Trophoblast cell (in vitro differentiated cells and primary cell): Measurements from ENCODE around the gene PTP4A2.

ENCODE experiments used
- DNase-seq, 2 donors: peaks; one replicate each; pipeline ENCODE4 v3.0.0-alpha.2; 2016
- H2AFZ ChIP-seq: 2 replicates; pipeline ENCODE4 v1.6.1; 2013; ENCODE audit warnings: low read length, moderate library complexity, mild to moderate bottlenecking; ENCODE audit not compliant: insufficient read depth, poor library complexity
- H2AK5ac ChIP-seq: 2 replicates; pipeline ENCODE4 v1.6.1; 2013; ENCODE audit warnings: mild to moderate bottlenecking, low read length
- H2BK120ac ChIP-seq: 2 replicates; pipeline ENCODE4 v1.6.1; 2013; ENCODE audit warnings: low read length, mild to moderate bottlenecking, moderate library complexity; ENCODE audit not compliant: insufficient read depth, poor library complexity
- H2BK12ac ChIP-seq: 2 replicates; pipeline ENCODE4 v1.6.1; 2013; ENCODE audit warnings: mild to moderate bottlenecking, low read length, moderate library complexity
- H2BK5ac ChIP-seq: 2 replicates; pipeline ENCODE4 v1.6.1; 2013; ENCODE audit warnings: low read length, low read depth, moderate library complexity, mild to moderate bottlenecking; ENCODE audit not compliant: poor library complexity
- H3K14ac ChIP-seq: 2 replicates; pipeline ENCODE4 v1.6.1; 2013; ENCODE audit warnings: mild to moderate bottlenecking, low read length
- H3K18ac ChIP-seq: 2 replicates; pipeline ENCODE4 v1.6.1; 2013; ENCODE audit warnings: mild to moderate bottlenecking, low read length
- H3K23ac ChIP-seq: 2 replicates; pipeline ENCODE4 v1.6.1; 2013; ENCODE audit warnings: low read length
- H3K27ac ChIP-seq: 2 replicates; pipeline ENCODE4 v1.5.1; 2013; ENCODE audit warnings: low read depth, mild to moderate bottlenecking, inconsistent platforms, low read length, moderate library complexity
- H3K27me3 ChIP-seq: 2 replicates; pipeline ENCODE4 v1.6.1; 2013; ENCODE audit warnings: inconsistent platforms, mild to moderate bottlenecking, low read length, moderate library complexity; ENCODE audit not compliant: insufficient read depth
- H3K36me3 ChIP-seq, 2 experiments: 1 replicate in 1 of 2; 2 replicates in 1 of 2; pipeline ENCODE4 v1.6.1; 2013; ENCODE audit warnings: low read length in 2 of 2, mild to moderate bottlenecking in 2 of 2, moderate library complexity in 1 of 2; ENCODE audit not compliant: insufficient read depth in 2 of 2, control insufficient read depth in 1 of 2
- H3K4ac ChIP-seq: 2 replicates; pipeline ENCODE4 v1.6.1; 2013; ENCODE audit warnings: low read depth, mild to moderate bottlenecking, low read length, moderate library complexity
- H3K4me1 ChIP-seq, 2 experiments: 1 replicate in 1 of 2; 2 replicates in 1 of 2; pipeline ENCODE4 v1.6.1; 2013; ENCODE audit warnings: low read length in 2 of 2, mild to moderate bottlenecking in 2 of 2, moderate library complexity in 1 of 2; ENCODE audit not compliant: insufficient read depth in 2 of 2, control insufficient read depth in 1 of 2
- H3K4me2 ChIP-seq: 2 replicates; pipeline ENCODE4 v1.6.1; 2013; ENCODE audit warnings: inconsistent platforms, mild to moderate bottlenecking, low read length, moderate library complexity
- H3K4me3 ChIP-seq: 2 replicates; pipeline ENCODE4 v1.5.1; 2013; ENCODE audit warnings: mild to moderate bottlenecking, low read depth, low read length, inconsistent platforms
- H3K79me1 ChIP-seq: one replicate; pipeline ENCODE4 v1.6.1; 2013; ENCODE audit warnings: low read length
- H3K79me2 ChIP-seq: 2 replicates; pipeline ENCODE4 v1.6.1; 2013; ENCODE audit warnings: low read length, mild to moderate bottlenecking; ENCODE audit not compliant: control insufficient read depth, insufficient read depth, poor library complexity
- H3K9ac ChIP-seq: 2 replicates; pipeline ENCODE4 v1.6.1; 2013; ENCODE audit warnings: mild to moderate bottlenecking, low read length
- H3K9me3 ChIP-seq: 2 replicates; pipeline ENCODE4 v1.6.1; 2013; ENCODE audit warnings: low read depth, mild to moderate bottlenecking, control low read depth, inconsistent platforms, low read length; ENCODE audit not compliant: insufficient read depth
- H4K12ac ChIP-seq: 2 replicates; pipeline ENCODE4 v1.6.1; 2013; ENCODE audit warnings: low read depth, mild to moderate bottlenecking, low read length, moderate library complexity
- H4K8ac ChIP-seq: 2 replicates; pipeline ENCODE4 v1.6.1; 2013; ENCODE audit warnings: low read depth, mild to moderate bottlenecking, low read length, moderate library complexity
- H4K91ac ChIP-seq: one replicate; pipeline ENCODE4 v1.6.1; 2013; ENCODE audit warnings: low read depth, mild to moderate bottlenecking, low read length, moderate library complexity
- WGBS: extraction: QIAGEN DNeasy Blood & Tissue Kit; methylation state at CpG from one replicate; pipeline ENCODE4 v1.1.7; 2013; ENCODE audit warnings: missing lambda C conversion rate; ENCODE audit not compliant: insufficient read length, insufficient coverage; ENCODE audit errors: extremely low coverage; 5-methylcytosine and 5-hydroxymethylcytosine counted together

Gene PTP4A2

DNA sequence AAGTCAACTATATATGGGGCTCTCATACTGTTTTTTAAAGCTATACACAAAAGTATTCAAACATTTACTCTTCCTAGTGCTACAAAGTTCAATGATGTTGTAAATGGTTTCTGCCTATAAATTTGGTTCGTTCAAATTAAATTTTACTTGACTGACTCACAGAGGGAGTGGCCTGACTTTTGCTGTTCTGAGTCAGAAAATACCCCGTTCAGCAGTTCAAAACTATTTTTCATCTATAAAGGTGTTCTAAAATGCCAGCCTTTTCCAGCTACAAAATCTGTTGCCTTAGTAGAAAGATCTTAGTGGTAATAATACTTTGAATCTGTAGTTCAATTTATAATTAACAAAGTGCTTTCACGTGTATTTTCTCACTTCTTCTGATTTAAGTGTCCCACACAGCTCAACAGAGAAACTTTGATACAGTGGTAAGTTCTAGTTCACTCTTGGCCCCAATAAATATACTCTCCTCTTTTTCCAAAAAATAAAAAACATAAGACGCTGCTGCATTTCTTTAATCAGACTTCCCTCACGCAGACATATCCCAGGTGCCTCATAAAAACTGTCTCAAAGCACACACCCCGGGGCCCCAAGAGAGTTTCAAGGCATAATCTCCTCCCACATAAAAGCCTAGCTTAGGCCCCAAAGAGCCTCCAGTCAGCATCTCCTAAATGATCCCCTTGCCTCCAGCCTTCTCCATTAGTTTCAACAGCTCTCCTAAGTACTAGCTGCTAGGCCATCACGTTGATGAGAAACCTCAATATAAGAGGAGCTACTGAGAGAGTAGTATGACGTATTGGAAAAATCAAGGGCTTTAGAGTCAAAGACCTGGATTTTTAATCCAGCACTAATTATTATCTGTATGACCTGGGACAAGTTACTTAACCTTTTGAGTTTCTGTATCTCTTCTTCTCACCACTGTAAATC lies 3.2 kb downstream of the PTP4A2 start:
- no peak overlapping the region for H2AFZ ChIP-seq

DNA sequence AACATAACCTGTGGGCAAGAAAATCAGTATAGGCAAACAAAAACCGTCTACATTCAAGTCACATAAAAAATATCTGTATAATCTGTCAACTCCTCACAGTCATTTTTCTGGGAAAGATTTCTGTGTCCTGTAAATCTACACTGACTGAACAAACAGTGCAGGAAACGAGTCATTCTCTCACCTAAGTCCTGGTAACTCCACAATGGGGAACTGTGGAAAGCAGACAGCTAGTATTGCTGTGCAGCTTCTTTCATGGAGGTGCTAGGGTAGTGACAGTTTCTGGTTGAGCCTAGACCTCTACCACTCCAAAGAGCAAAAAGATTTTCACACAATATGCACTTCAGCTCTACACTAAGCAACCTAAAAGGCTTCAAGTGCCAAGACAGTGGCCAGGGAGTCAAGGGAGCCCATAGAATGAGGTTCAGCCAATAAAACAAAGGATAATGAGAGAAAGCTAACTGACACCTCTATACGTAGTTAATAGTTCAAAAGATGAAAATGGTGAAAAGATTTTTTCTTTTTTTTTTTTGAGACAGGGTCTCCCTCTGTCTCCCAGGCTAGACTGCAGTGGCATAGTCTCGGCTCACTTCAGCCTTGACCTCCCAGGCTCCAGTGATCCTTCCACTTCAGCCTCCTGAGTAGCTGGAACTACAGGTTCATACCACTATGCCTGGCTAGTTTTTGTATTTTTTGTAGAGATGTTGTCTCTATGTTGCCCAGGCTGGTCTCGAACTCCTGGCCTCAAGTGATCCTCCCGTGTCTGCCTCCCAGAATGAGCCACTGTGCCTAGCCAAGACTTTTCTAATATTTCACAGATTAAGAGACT lies 5.5 kb downstream of the PTP4A2 start:
- H3K9me3 ChIP-seq = peaks cover 3% of the 10 kb centered on the region
- H3K14ac ChIP-seq = no peak overlapping the region
- no peak overlapping the region for H3K23ac ChIP-seq
- H3K79me2 ChIP-seq = peaks cover 21% of the 10 kb centered on the region
- H3K9ac ChIP-seq = peak overlapping the region; percentile 25
- H3K36me3 ChIP-seq = peaks cover 0 to 2% of the 10 kb centered on the region in 2 experiments
- no peak overlapping the region for H4K8ac ChIP-seq
- H2BK12ac ChIP-seq = no peak overlapping the region
- H3K27ac ChIP-seq = peak overlapping the region; percentile 43
- H3K18ac ChIP-seq = no peak overlapping the region
- H2AK5ac ChIP-seq = no peak overlapping the region
- H4K91ac ChIP-seq = no peak overlapping the region
- H3K4me2 ChIP-seq = peak overlapping the region; percentile 40
- peaks cover 6% of the 10 kb centered on the region for H3K79me1 ChIP-seq
- H2BK5ac ChIP-seq = no peak overlapping the region
- no peak overlapping the region for H2BK120ac ChIP-seq
- no peak for DNase-seq
- no CpG with 5 or more reads among the region's 6 CpGs for WGBS
- no peak overlapping the region for H3K4me3 ChIP-seq
- peaks cover 3 to 8% of the 10 kb centered on the region in 2 experiments for H3K4me1 ChIP-seq
- no peaks in the 10 kb centered on the region for H3K27me3 ChIP-seq
- no peak overlapping the region for H4K12ac ChIP-seq
- H2AFZ ChIP-seq = no peak overlapping the region
- no peak overlapping the region for H3K4ac ChIP-seq

More for the DNA sequence above, 3.2 kb downstream of the PTP4A2 start:
- H4K91ac ChIP-seq = no peak overlapping the region
- no peak overlapping the region for H4K12ac ChIP-seq
- H3K23ac ChIP-seq = no peak overlapping the region
- no peak overlapping the region for H3K14ac ChIP-seq
- no peak overlapping the region for H2BK12ac ChIP-seq
- H3K27ac ChIP-seq = no peak overlapping the region
- no peak overlapping the region for H3K4me3 ChIP-seq
- H3K9me3 ChIP-seq = peaks cover 3% of the 10 kb centered on the region
- peaks cover 23% of the 10 kb centered on the region for H3K79me2 ChIP-seq
- peaks cover 18% of the 10 kb centered on the region for H3K79me1 ChIP-seq
- no peak overlapping the region for H2AK5ac ChIP-seq
- H4K8ac ChIP-seq = no peak overlapping the region
- DNase-seq = peak in 1 of 2 donors; percentile 44
- no peak overlapping the region for H3K9ac ChIP-seq
- peaks cover 10 to 16% of the 10 kb centered on the region in 2 experiments for H3K4me1 ChIP-seq
- H2BK120ac ChIP-seq = no peak overlapping the region
- no peaks in the 10 kb centered on the region for H3K27me3 ChIP-seq
- no peaks in the 10 kb centered on the region for H3K36me3 ChIP-seq
- H3K18ac ChIP-seq = no peak overlapping the region
- H2BK5ac ChIP-seq = no peak overlapping the region
- H3K4me2 ChIP-seq = peak overlapping the region; percentile 32
- H3K4ac ChIP-seq = peak overlapping the region; percentile 78
- WGBS = 100% methylated on average over 2 of the region's 8 CpGs

DNA sequence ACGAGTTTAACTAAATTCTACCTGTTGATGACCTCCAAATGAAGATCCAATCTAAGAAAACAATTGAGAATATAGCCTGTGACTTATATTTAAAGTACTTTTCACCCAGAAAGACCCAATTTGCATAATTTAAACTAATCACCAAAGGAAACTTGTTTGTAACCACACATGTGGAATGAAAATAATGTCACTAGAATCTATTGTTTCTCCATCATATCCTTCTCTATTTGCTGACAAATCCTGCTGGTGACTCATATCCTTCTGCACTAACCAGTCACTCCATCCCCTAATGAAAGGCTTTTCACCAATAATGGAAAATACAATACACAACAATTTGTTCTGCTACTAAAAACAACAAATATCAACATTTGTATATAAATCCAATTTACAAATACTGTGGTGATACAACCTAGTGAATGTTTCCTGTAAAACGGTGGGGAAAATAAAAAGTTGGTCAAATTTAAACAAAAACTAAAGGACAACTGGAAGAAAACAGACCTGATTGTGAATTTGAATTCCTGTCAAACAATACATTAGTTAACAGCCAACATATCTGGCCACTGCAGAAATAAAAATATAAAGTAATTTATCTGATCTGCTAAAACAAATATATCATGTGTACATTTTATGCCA lies 6.5 kb downstream of the PTP4A2 start:
- Histone ChIP-seq H3K9me3 (no peaks in the 10 kb centered on the region), H3K79me2 (peaks cover 18% of the 10 kb centered on the region), H2BK12ac (no peak overlapping the region), H3K27me3 (no peaks in the 10 kb centered on the region), H2BK120ac (no peak overlapping the region), H3K9ac (no peak overlapping the region), H3K36me3 (peaks cover 0 to 2% of the 10 kb centered on the region in 2 experiments), H4K12ac (no peak overlapping the region), H3K18ac (no peak overlapping the region), H2BK5ac (no peak overlapping the region), H4K91ac (no peak overlapping the region), H3K79me1 (no peaks in the 10 kb centered on the region), H3K14ac (no peak overlapping the region), H2AFZ (no peak overlapping the region), H3K23ac (no peak overlapping the region), H3K4ac (no peak overlapping the region), H3K4me2 (no peak overlapping the region), H2AK5ac (no peak overlapping the region), H3K27ac (no peak overlapping the region), H3K4me1 (peaks cover 3 to 8% of the 10 kb centered on the region in 2 experiments), H3K4me3 (no peak overlapping the region), H4K8ac (no peak overlapping the region)
- no CpG with 5 or more reads among the region's 2 CpGs for WGBS
- DNase-seq = peak in 1 of 2 donors; percentile 42
